Neural progenitor cell (in vitro differentiated cells): ENCODE data around the gene NAALAD2. TPM values are rescaled to one million over a fixed set of nuclear protein-coding genes. Genes with fewer than 3 reads are reported as not detected.
A peak's percentile ranks its signal among the peaks of the same experiment; 100 is the strongest.
"Not testable (repeated sequence)": the region's sequence is repeated elsewhere in the genome, so short reads cannot be mapped to it uniquely, and the experiment has no call there.

Experiments
- DNase-seq: peaks from one replicate; pipeline ENCODE4 v3.0.0-alpha.2; 2016; ENCODE audit warnings: low spot score
- H2AFZ ChIP-seq: fragments of 200-600 bp; sonication (generic); replicated peaks from 2 replicates; pipeline ENCODE4 v1.6.1; 2016; ENCODE audit warnings: antibody characterized with exemption
- H3F3A ChIP-seq: fragments of 200-600 bp; sonication (generic); 2 replicates; pipeline ENCODE4 v1.6.1; 2016; ENCODE audit warnings: antibody characterized with exemption, low read depth
- H3K27ac ChIP-seq: fragments of 200-600 bp; sonication (generic); 2 replicates; pipeline ENCODE4 v1.5.1; 2016; ENCODE audit warnings: mild to moderate bottlenecking
- H3K27me3 ChIP-seq: fragments of 200-600 bp; sonication (generic); 2 replicates; pipeline ENCODE4 v1.6.1; 2016; ENCODE audit warnings: mild to moderate bottlenecking, moderate library complexity
- H3K36me3 ChIP-seq: fragments of 200-600 bp; sonication (generic); 2 replicates; pipeline ENCODE4 v1.5.1; 2016
- H3K4me1 ChIP-seq: fragments of 200-600 bp; sonication (generic); 2 replicates; pipeline ENCODE4 v1.6.1; 2016; ENCODE audit warnings: mixed run types
- H3K4me2 ChIP-seq: fragments of 200-600 bp; sonication (generic); 2 replicates; pipeline ENCODE4 v1.6.1; 2016
- H3K4me3 ChIP-seq: fragments of 200-600 bp; sonication (generic); 2 replicates; pipeline ENCODE4 v1.5.1; 2016
- H3K79me2 ChIP-seq: fragments of 200-600 bp; sonication (generic); 2 replicates; pipeline ENCODE4 v1.6.1; 2016; ENCODE audit warnings: low read depth
- H3K9ac ChIP-seq: fragments of 200-600 bp; sonication (generic); 2 replicates; pipeline ENCODE4 v1.6.1; 2016
- H3K9me3 ChIP-seq: fragments of 200-600 bp; sonication (generic); 2 replicates; pipeline ENCODE4 v1.5.1; 2016; ENCODE audit warnings: low read depth
- H4K20me1 ChIP-seq: fragments of 200-600 bp; sonication (generic); 2 replicates; pipeline ENCODE4 v1.6.1; 2016; ENCODE audit warnings: low read depth
- H3K27ac Mint-ChIP-seq: 3 replicates; pipeline ENCODE4 v1.8.0; 2021; ENCODE audit warnings: mixed read lengths
- H3K27me3 Mint-ChIP-seq: 2 replicates; pipeline ENCODE4 v1.8.0; 2022; ENCODE audit warnings: low read depth, mild to moderate bottlenecking, inconsistent platforms, moderate library complexity, mixed read lengths; ENCODE audit not compliant: insufficient read depth
- H3K36me3 Mint-ChIP-seq: 3 replicates; pipeline ENCODE4 v1.8.0; 2021; ENCODE audit warnings: mixed read lengths
- H3K4me1 Mint-ChIP-seq: 3 replicates; pipeline ENCODE4 v1.8.0; 2021; ENCODE audit warnings: mixed read lengths
- H3K4me3 Mint-ChIP-seq: 3 replicates; pipeline ENCODE4 v1.8.0; 2021; ENCODE audit warnings: mild to moderate bottlenecking, moderate library complexity, mixed read lengths
- H3K9me3 Mint-ChIP-seq: 3 replicates; pipeline ENCODE4 v1.8.0; 2020; ENCODE audit warnings: mixed read lengths
- CTCF ChIP-seq: fragments of 200-600 bp; sonication (generic); IDR thresholded peaks from 2 replicates; pipeline ENCODE4 v1.5.1; 2017; ENCODE audit warnings: antibody characterized with exemption, mild to moderate bottlenecking
- EZH2 ChIP-seq: fragments of 200-600 bp; sonication (generic); IDR thresholded peaks from 2 replicates; pipeline ENCODE4 v1.6.1; 2017; ENCODE audit warnings: antibody characterized with exemption, mild to moderate bottlenecking, moderate library complexity
- EZH2phosphoT487 ChIP-seq: fragments of 200-600 bp; sonication (generic); IDR thresholded peaks from 2 replicates; pipeline ENCODE4 v1.6.1; 2017; ENCODE audit warnings: antibody characterized with exemption
- total RNA-seq: library from RNA; depleted of rRNA; stranded (reverse); fragments of >200 nt; gene quantifications from 2 replicates; pipeline ENCODE4 v1.2.3, GENCODE V29; 2015; ENCODE audit warnings: low replicate concordance

Gene NAALAD2
- total RNA-seq, 1 donor from 2014 or later: 67.1 TPM

DNA sequence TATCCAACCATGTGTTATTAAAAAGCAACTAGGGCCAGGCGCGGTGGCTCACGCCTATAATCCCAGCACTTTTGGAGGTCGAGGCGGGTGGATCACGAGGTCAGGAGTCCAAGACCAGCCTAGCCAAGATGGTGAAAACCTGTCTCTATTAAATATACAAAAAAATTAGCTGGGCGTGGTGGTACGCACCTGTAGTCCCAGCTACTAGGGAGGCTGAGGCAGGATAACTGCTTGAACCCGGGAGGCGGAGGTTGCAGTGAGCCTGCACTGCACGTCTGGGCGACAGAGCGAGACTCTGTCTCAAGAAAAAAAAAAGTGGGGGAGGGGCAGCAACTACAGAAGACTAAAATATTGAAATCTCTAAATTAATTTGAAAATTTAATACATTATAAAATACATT lies 69.9 kb downstream of the NAALAD2 start:
- peaks cover 15% of the 10 kb centered on the region for H3F3A ChIP-seq
- H3K27me3 ChIP-seq: no peaks in the 10 kb centered on the region
- no peaks in the 10 kb centered on the region for H3K27me3 Mint-ChIP-seq
- no peak overlapping the region for H3K4me2 ChIP-seq
- H3K4me1 ChIP-seq: no peaks in the 10 kb centered on the region
- H3K4me3 ChIP-seq: no peak overlapping the region
- H3K9me3 Mint-ChIP-seq: no peaks in the 10 kb centered on the region
- H3K36me3 Mint-ChIP-seq: peaks cover 17% of the 10 kb centered on the region
- no peaks in the 10 kb centered on the region for H3K4me1 Mint-ChIP-seq
- no peak for DNase-seq
- H3K4me3 Mint-ChIP-seq: no peak overlapping the region
- H3K79me2 ChIP-seq: peaks cover 3% of the 10 kb centered on the region
- H4K20me1 ChIP-seq: no peaks in the 10 kb centered on the region
- H3K9ac ChIP-seq: no peak overlapping the region
- no peaks in the 10 kb centered on the region for H3K9me3 ChIP-seq
- peaks cover 35% of the 10 kb centered on the region for H3K36me3 ChIP-seq
- TF ChIP-seq EZH2phosphoT487: no peak
- no peak for TF ChIP-seq CTCF
- no peak for TF ChIP-seq EZH2
- no peak overlapping the region for H3K27ac Mint-ChIP-seq
- no peak overlapping the region for H2AFZ ChIP-seq
- H3K27ac ChIP-seq: no peak overlapping the region

DNA sequence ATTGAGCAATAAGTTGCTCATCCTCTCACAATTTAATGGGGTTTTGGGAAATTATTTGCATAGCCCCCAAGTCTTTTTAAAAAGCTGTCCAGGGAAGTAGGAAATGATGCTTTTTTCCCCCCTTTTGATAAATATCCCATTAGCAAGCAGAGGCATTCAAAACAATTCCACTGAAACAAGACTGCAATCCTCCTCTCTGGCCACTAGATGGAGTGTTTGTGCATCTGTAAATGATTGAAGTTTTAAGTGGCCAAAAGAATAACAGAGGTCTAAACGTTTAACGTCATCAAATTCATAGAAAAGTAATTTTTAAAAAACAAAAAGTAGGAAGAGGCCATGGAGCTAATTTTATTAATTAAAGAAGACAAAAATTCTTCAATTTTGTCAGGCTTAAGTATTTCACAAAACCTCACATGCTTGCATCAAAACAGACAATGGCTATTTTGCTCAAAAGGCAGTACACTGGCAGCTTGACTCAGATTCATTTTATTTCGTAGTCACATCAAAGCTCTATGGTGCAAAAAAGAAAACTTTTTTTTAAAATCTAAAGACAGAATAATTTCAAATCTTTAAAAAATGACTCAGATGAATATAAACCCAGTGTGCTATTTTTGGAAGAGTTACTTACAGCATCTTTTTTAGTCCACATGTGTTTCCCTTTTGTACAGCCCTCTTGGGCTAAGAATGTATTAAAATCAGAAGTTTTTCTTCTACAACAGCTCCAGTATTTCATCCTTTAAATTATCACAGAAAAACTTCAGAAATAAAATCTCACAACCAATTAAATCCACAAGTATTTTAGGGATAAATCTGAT lies 70.6 kb downstream of the NAALAD2 start:
- Histone ChIP-seq H3K27me3 (no peaks in the 10 kb centered on the region), H3K9me3 (no peaks in the 10 kb centered on the region), H3K4me2 (no peak overlapping the region), H3K36me3 (peaks cover 39% of the 10 kb centered on the region), H3K9ac (no peak overlapping the region), H3K79me2 (peaks cover 3% of the 10 kb centered on the region), H4K20me1 (no peaks in the 10 kb centered on the region), H3K4me3 (no peak overlapping the region), H3K27ac (no peak overlapping the region), H3F3A (peaks cover 15% of the 10 kb centered on the region), H2AFZ (no peak overlapping the region), H3K4me1 (no peaks in the 10 kb centered on the region)
- TF ChIP-seq CTCF: peak; percentile 87
- no peak for TF ChIP-seq EZH2
- DNase-seq: peak; percentile 58
- Mint-ChIP-seq H3K4me1 (no peaks in the 10 kb centered on the region), H3K4me3 (no peak overlapping the region), H3K9me3 (no peaks in the 10 kb centered on the region), H3K36me3 (peaks cover 19% of the 10 kb centered on the region), H3K27ac (no peak overlapping the region), H3K27me3 (no peaks in the 10 kb centered on the region)

- H3K4me2 ChIP-seq, H3K9me3 ChIP-seq, H3K27ac ChIP-seq, H3K27ac Mint-ChIP-seq, H3K4me3 Mint-ChIP-seq, H3K9ac ChIP-seq, H4K20me1 ChIP-seq, H3K4me1 Mint-ChIP-seq, H3K4me1 ChIP-seq, H3K4me3 ChIP-seq, H3K9me3 Mint-ChIP-seq, H3K27me3 Mint-ChIP-seq, H3K27me3 ChIP-seq, H2AFZ ChIP-seq, DNase-seq: not testable (repeated sequence)
- H3K36me3 ChIP-seq: peaks cover 39% of the 10 kb centered on the region
- H3K79me2 ChIP-seq: peaks cover 21% of the 10 kb centered on the region
- peaks cover 18% of the 10 kb centered on the region for H3F3A ChIP-seq
- H3K36me3 Mint-ChIP-seq: peaks cover 11% of the 10 kb centered on the region
Observed at GRCh38 chr11:90207992-90208391, 73.5 kb downstream of the NAALAD2 start.

- H3K27ac ChIP-seq: no peak overlapping the region
- no peaks in the 10 kb centered on the region for H3K9me3 ChIP-seq
- peaks cover 27% of the 10 kb centered on the region for H3K79me2 ChIP-seq
- H3K27me3 ChIP-seq: no peaks in the 10 kb centered on the region
- no peak overlapping the region for H3K4me2 ChIP-seq
- peaks cover 18% of the 10 kb centered on the region for H3K36me3 Mint-ChIP-seq
- TF ChIP-seq CTCF (no peak), EZH2phosphoT487 (no peak), EZH2 (no peak)
- no peaks in the 10 kb centered on the region for H3K9me3 Mint-ChIP-seq
- H3K36me3 ChIP-seq: peaks cover 35% of the 10 kb centered on the region
- DNase-seq: no peak
- H3K9ac ChIP-seq: no peak overlapping the region
- H3F3A ChIP-seq: peaks cover 18% of the 10 kb centered on the region
- H3K4me3 ChIP-seq: no peak overlapping the region
- no peaks in the 10 kb centered on the region for H3K4me1 Mint-ChIP-seq
- no peak overlapping the region for H2AFZ ChIP-seq
- H4K20me1 ChIP-seq: peaks cover 3% of the 10 kb centered on the region
- no peak overlapping the region for H3K4me3 Mint-ChIP-seq
- H3K27me3 Mint-ChIP-seq: no peaks in the 10 kb centered on the region
- no peak overlapping the region for H3K27ac Mint-ChIP-seq
- no peaks in the 10 kb centered on the region for H3K4me1 ChIP-seq
Observed at GRCh38 chr11:90208857-90209256, 74.4 kb downstream of the NAALAD2 start.
